Panc1 (cell line): ENCODE results near the gene DST.

Experiments
- REST ChIP-seq, 2 experiments: IDR thresholded peaks; 2 replicates each; pipeline ENCODE4 v1.6.1; 2011 to 2012; ENCODE audit warnings: low read depth in 2 of 2, control low read depth in 1 of 2, low read length in 1 of 2, mild to moderate bottlenecking in 1 of 2, moderate library complexity in 1 of 2; ENCODE audit not compliant: insufficient read depth in 1 of 2
- TF ChIP-seq, protein P1 (sequence below): fragments of 450-650 bp; IDR thresholded peaks from 2 replicates; pipeline ENCODE4 v1.5.1; 2017; ENCODE audit warnings: mild to moderate bottlenecking

GRCh38 chr6:56417823-56418222 is 224.9 kb downstream of the DST start:
- TF ChIP-seq, protein P1, sequence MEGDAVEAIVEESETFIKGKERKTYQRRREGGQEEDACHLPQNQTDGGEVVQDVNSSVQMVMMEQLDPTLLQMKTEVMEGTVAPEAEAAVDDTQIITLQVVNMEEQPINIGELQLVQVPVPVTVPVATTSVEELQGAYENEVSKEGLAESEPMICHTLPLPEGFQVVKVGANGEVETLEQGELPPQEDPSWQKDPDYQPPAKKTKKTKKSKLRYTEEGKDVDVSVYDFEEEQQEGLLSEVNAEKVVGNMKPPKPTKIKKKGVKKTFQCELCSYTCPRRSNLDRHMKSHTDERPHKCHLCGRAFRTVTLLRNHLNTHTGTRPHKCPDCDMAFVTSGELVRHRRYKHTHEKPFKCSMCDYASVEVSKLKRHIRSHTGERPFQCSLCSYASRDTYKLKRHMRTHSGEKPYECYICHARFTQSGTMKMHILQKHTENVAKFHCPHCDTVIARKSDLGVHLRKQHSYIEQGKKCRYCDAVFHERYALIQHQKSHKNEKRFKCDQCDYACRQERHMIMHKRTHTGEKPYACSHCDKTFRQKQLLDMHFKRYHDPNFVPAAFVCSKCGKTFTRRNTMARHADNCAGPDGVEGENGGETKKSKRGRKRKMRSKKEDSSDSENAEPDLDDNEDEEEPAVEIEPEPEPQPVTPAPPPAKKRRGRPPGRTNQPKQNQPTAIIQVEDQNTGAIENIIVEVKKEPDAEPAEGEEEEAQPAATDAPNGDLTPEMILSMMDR = no peak
- TF ChIP-seq REST (IDR thresholded peaks at IDR 0.05; ENCODE audit: insufficient read depth in 1 of 2, low read depth in 2 of 2, low read length in 1 of 2) = no peak
